ENCODE data around the gene CSF2.

DNA sequence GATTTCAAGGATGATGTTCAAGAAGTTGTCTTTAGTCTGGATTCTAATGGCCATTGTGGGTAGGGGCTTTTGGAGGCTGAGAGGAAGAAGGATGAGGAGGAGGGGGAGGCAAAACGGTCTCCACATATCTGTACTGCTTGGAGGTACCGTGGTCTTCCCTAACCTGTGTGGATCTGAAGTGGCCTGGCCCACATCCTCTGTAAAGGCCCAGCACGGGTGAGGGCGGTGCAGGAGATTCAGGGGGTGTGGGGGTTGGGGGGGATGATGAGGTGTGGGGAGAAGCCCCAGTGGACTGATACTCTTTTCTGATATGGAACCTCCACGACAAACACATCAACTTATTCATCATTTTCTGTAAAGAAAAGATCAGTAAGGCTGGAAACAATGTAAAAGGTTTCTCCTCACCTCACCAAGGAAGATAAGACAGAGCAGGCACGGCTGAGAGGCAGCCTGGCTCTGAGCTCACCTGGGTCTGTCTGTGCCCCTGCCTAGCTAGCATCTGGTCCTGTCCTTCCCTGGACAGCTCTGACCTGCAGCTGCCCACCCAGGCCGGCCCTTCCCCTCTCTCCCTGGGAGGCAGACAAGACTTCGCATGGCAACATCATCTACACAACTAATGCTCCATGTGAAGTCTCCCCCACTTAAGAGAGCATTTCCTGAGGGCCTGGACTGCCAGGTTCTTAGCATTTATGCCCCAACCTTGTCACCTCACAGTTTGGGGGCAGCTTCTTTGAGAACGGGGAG lies 18.7 kb upstream of the CSF2 start:
- TF ChIP-seq, protein P1, sequence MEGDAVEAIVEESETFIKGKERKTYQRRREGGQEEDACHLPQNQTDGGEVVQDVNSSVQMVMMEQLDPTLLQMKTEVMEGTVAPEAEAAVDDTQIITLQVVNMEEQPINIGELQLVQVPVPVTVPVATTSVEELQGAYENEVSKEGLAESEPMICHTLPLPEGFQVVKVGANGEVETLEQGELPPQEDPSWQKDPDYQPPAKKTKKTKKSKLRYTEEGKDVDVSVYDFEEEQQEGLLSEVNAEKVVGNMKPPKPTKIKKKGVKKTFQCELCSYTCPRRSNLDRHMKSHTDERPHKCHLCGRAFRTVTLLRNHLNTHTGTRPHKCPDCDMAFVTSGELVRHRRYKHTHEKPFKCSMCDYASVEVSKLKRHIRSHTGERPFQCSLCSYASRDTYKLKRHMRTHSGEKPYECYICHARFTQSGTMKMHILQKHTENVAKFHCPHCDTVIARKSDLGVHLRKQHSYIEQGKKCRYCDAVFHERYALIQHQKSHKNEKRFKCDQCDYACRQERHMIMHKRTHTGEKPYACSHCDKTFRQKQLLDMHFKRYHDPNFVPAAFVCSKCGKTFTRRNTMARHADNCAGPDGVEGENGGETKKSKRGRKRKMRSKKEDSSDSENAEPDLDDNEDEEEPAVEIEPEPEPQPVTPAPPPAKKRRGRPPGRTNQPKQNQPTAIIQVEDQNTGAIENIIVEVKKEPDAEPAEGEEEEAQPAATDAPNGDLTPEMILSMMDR (IDR thresholded peaks at IDR 0.05; ENCODE audit: low read depth, low read length, poor library complexity, severe bottlenecking): no peak
- no peak for TF ChIP-seq EZH2phosphoT487 (IDR thresholded peaks at IDR 0.05; ENCODE audit: borderline replicate concordance, low read length)

Measured in DOHH2 (cell line).